GM12892 (cell line): Measurements from ENCODE around the gene OBSCN.

ENCODE experiments used
- POLR2A ChIP-seq: IDR thresholded peaks from 2 replicates; pipeline ENCODE4 v1.6.1; 2011; ENCODE audit warnings: low read depth, low read length, control low read depth
- POLR2AphosphoS5 ChIP-seq: IDR thresholded peaks from 2 replicates; pipeline ENCODE4 v1.6.1; 2011; ENCODE audit warnings: low read depth, low read length, control low read depth
- TAF1 ChIP-seq: IDR thresholded peaks from 2 replicates; pipeline ENCODE4 v1.6.1; 2011; ENCODE audit warnings: low read depth, mild to moderate bottlenecking, control low read depth, low read length, borderline replicate concordance

DNA sequence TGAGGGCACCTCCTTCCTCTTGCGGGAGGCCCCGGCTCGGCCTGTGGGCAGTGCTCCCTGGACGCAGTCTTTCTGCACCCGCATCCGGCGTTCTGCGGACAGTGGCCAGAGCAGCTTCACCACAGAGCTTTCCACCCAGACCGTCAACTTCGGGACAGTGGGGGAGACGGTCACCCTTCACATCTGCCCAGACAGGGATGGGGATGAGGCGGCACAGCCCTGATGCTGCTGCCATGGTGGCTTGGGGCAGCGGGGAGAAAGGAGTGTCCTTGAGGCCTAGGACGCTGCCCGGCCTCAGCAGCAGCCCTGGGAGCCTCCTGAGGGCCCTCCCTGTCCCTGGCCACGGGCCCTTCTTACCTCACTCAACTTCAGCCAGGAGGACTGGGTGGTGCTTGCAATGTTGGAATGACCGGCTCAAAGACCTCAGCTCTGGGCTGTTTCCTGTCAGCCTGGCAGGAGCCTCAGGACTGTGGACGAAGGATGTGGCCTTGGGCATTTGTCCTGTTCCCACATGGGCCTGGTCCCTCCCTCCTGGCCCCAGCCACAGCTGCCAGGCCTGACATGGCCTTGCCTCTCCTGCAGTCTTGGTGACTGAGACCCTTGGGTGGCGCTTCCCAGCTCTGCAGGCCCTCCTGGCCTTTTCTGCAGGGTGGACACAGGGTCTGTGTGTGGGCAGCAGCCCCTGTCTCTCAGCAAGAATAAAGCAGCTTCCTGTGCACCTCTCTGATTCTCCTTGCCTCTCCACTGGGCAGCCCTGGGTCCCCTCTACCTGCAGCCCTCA, 152.9 kb downstream of the OBSCN start:
- no peak for TF ChIP-seq POLR2A
- TF ChIP-seq POLR2AphosphoS5, result no peak
- no peak for TF ChIP-seq TAF1
